Suprapubic skin (tissue), 3 donors: ENCODE measurements around the gene CCNT2.

ENCODE experiments used
- CTCF ChIP-seq, 2 donors: fragments of 200-600 bp in 1 of 2; fragments of 450-650 bp in 1 of 2; sonication (generic) in 1 of 2; IDR thresholded peaks; one replicate each; pipeline ENCODE4 v1.5.1; 2016 to 2019; ENCODE audit warnings: antibody characterized with exemption in 2 of 2, mild to moderate bottlenecking in 1 of 2, moderate library complexity in 1 of 2
- POLR2AphosphoS5 ChIP-seq, 3 donors: sonication (generic); formaldehyde crosslinking; IDR thresholded peaks; one replicate each; pipeline ENCODE4 v1.6.1; 2017; ENCODE audit warnings: antibody characterized with exemption in 3 of 3

- TF ChIP-seq CTCF (IDR thresholded peaks at IDR 0.05) (no peak), POLR2AphosphoS5 (IDR thresholded peaks at IDR 0.05) (no peak)
Observed at GRCh38 chr2:134926231-134926931, 7.8 kb downstream of the CCNT2 start.
